Inferior parietal cortex (tissue), 1 donor: ENCODE data around the gene DENND2A.
A peak's percentile ranks its signal among the peaks of the same experiment; 100 is the strongest.
"Not testable (repeated sequence)": the region's sequence is repeated elsewhere in the genome, so short reads cannot be mapped to it uniquely, and the experiment has no call there.

Experiments used
- DNase-seq: peaks from one replicate; pipeline ENCODE4 v3.0.0-alpha.2; 2016; ENCODE audit errors: extremely low spot score

The DENND2A gene

GRCh38 chr7:140506788-140507464 lies 133.7 kb downstream of the DENND2A start:
- DNase-seq = peak; percentile 17

- no peak for DNase-seq
These were observed 138.6 kb downstream of the DENND2A start for GRCh38 chr7:140501966-140502365.

GRCh38 chr7:140497807-140498206 lies 142.8 kb downstream of the DENND2A start:
- not testable (repeated sequence) for DNase-seq

- DNase-seq = no peak
These were observed 143.3 kb downstream of the DENND2A start for GRCh38 chr7:140497241-140497769.

GRCh38 chr7:140495514-140496097 lies 145.0 kb downstream of the DENND2A start:
- no peak for DNase-seq

- no peak for DNase-seq
These were observed 145.7 kb downstream of the DENND2A start for GRCh38 chr7:140494867-140495266.

GRCh38 chr7:140489026-140489359 lies 151.6 kb downstream of the DENND2A start:
- no peak for DNase-seq

- no peak for DNase-seq
These were observed 154.9 kb downstream of the DENND2A start for GRCh38 chr7:140485500-140486265.

- DNase-seq = no peak
These were observed 155.6 kb downstream of the DENND2A start for GRCh38 chr7:140484951-140485499.

GRCh38 chr7:140484479-140484878 lies 156.1 kb downstream of the DENND2A start:
- DNase-seq = no peak

GRCh38 chr7:140479739-140480084 lies 160.9 kb downstream of the DENND2A start:
- DNase-seq = no peak

GRCh38 chr7:140479062-140479738 lies 161.4 kb downstream of the DENND2A start, which contains the start of gene MKRN1:
TSS of gene MKRN1 (minus strand) at chr7:140479505. CDS start at chr7:140479344, 161 bp downstream.
- DNase-seq = peak; percentile 96

GRCh38 chr7:140478246-140479061 lies 162.2 kb downstream of the DENND2A start:
- DNase-seq = no peak

GRCh38 chr7:140476698-140477261 lies 163.8 kb downstream of the DENND2A start:
- DNase-seq = no peak

GRCh38 chr7:140475747-140476333 lies 164.8 kb downstream of the DENND2A start:
- peak; percentile 67 for DNase-seq
